T-cell (primary cell): ENCODE results near the gene S100P. TPM values are rescaled to one million over a fixed set of nuclear protein-coding genes. Genes with fewer than 3 reads are reported as not detected.

Experiments
- ATAC-seq, 4 experiments: fragments of 200-7000 bp in 3 of 4; fragments of 150-1000 bp in 1 of 4; cut with Tn5 transposase; replicated peaks in 1 of 4; 1 replicate in 3 of 4; 2 replicates in 1 of 4; pipeline ENCODE4 v1.10.0; 2021; ENCODE audit warnings: moderate library complexity in 3 of 4, mild to moderate bottlenecking in 2 of 4, moderate number of reproducible peaks in 1 of 4
- CTCF ChIA-PET, 2 donors: fragments of 300-600 bp; sonication (Branson Sonifier 250); formaldehyde crosslinking; loops; one replicate each; lab custom pipeline; 2022; ENCODE audit warnings: antibody characterized with exemption in 2 of 2; lab: Charles Lee
- POLR2A ChIA-PET, 2 donors: fragments of 300-600 bp; sonication (Branson Sonifier 250); formaldehyde crosslinking; loops; one replicate each; lab custom pipeline; 2022; ENCODE audit warnings: antibody characterized with exemption in 2 of 2; lab: Charles Lee
- DNase-seq, 35 experiments: peaks; one replicate each; pipeline versions ENCODE4 v3.0.0 to v3.0.0-alpha.2; 2013 to 2023
- H3K27ac ChIP-seq: one replicate; pipeline ENCODE4 v1.5.1; 2013; ENCODE audit warnings: low read length
- H3K27me3 ChIP-seq, 2 experiments: replicated peaks in 1 of 2; 1 replicate in 1 of 2; 2 replicates in 1 of 2; pipeline versions ENCODE4 v1.6.1 to v1.7.0; 2013; ENCODE audit warnings: low read length in 1 of 2, mixed read lengths in 1 of 2; ENCODE audit not compliant: control insufficient read depth in 2 of 2, insufficient read depth in 2 of 2; ENCODE audit errors: extremely low read depth in 1 of 2
- H3K36me3 ChIP-seq, 2 donors: 1 replicate in 1 of 2; 2 replicates in 1 of 2; pipeline versions ENCODE4 v1.6.1 to v1.7.0; 2013; ENCODE audit warnings: low read length in 1 of 2; ENCODE audit not compliant: control insufficient read depth in 2 of 2, insufficient read depth in 1 of 2; ENCODE audit errors: extremely low read depth in 1 of 2
- H3K4me1 ChIP-seq, 2 experiments: 1 replicate in 1 of 2; 2 replicates in 1 of 2; pipeline versions ENCODE4 v1.6.1 to v1.7.0; 2013; ENCODE audit warnings: low read length in 2 of 2, mixed read lengths in 1 of 2; ENCODE audit not compliant: insufficient read depth in 2 of 2, control insufficient read depth in 1 of 2; ENCODE audit errors: extremely low read depth in 1 of 2
- H3K4me3 ChIP-seq, 2 donors: 1 replicate in 1 of 2; 2 replicates in 1 of 2; pipeline versions ENCODE4 v1.5.1 to v1.7.0; 2013; ENCODE audit warnings: mild to moderate bottlenecking in 2 of 2, low read length in 1 of 2, moderate library complexity in 1 of 2; ENCODE audit not compliant: control insufficient read depth in 1 of 2; ENCODE audit errors: extremely low read depth in 1 of 2
- H3K9me3 ChIP-seq: 2 replicates; pipeline ENCODE4 v1.7.0; 2013
- H3K27ac Mint-ChIP-seq, 2 donors: one replicate each; pipeline ENCODE4 v1.8.0; 2020 to 2021; ENCODE audit warnings: mild to moderate bottlenecking in 2 of 2, mixed read lengths in 2 of 2
- H3K27me3 Mint-ChIP-seq, 2 donors: one replicate each; pipeline ENCODE4 v1.8.0; 2021 to 2022; ENCODE audit warnings: mixed read lengths in 2 of 2
- H3K36me3 Mint-ChIP-seq: one replicate; pipeline ENCODE4 v1.8.0; 2021; ENCODE audit warnings: mixed read lengths
- H3K4me1 Mint-ChIP-seq, 3 donors: one replicate each; pipeline ENCODE4 v1.8.0; 2020 to 2022; ENCODE audit warnings: mixed read lengths in 3 of 3, mild to moderate bottlenecking in 1 of 3
- H3K4me3 Mint-ChIP-seq, 3 donors: one replicate each; pipeline ENCODE4 v1.8.0; 2020 to 2022; ENCODE audit warnings: mild to moderate bottlenecking in 3 of 3, mixed read lengths in 3 of 3, moderate library complexity in 3 of 3
- H3K9me3 Mint-ChIP-seq, 3 donors: one replicate each; pipeline ENCODE4 v1.8.0; 2020 to 2022; ENCODE audit warnings: mixed read lengths in 3 of 3
- WGBS: methylation state at CpG from one replicate; pipeline ENCODE4 v1.1.5; 2013; ENCODE audit warnings: missing lambda C conversion rate; ENCODE audit not compliant: insufficient coverage; 5-methylcytosine and 5-hydroxymethylcytosine counted together
- total RNA-seq, 35 experiments: library from RNA in 6 of 35; stranded (reverse) in 6 of 35; fragments of 120-200 nt in 1 of 35; gene quantifications; one replicate each; pipeline versions ENCODE4 v1.2.1 to v1.2.4 and lab custom pipeline; 2013 to 2026

S100P gene
- total RNA-seq, 5 donors from 2014 or later (not counting 1 experiment from before 2014, with no cell fraction given), result 0.70 to 3.8 (median 1.9) TPM; not detected in 1

DNA sequence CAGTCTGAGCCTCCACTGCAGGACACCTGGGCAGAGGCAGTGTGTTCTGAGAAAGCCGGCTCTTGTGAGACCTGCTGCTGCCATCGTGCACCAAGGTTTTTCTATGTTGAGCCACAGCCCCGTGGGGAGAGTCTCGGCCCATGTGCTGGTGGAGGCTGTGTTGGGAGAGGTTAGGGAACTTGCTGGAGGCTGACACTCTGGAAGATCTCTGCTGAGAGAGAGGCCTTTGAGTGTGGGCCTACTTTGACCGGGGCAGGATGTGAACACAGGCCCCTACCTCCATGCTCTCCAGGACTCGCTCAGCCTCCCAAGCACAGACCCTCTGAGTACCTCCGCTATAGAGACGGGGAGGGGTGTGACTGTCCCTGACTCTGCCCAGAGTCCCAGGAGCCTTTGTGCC lies 1.3 kb upstream of the S100P start:
- ATAC-seq, result no peak
- H3K27me3 ChIP-seq, result no peaks in the 10 kb centered on the region
- H3K9me3 ChIP-seq, result no peaks in the 10 kb centered on the region
- no peak overlapping the region for H3K4me3 ChIP-seq
- H3K36me3 ChIP-seq, result no peaks in the 10 kb centered on the region
- Mint-ChIP-seq H3K27ac (peak overlapping the region; percentile 94 to 95), H3K4me3 (peak overlapping the region in 1 of 3 donors; percentile 54), H3K4me1 (peaks cover 86 to 92% (median 92%) of the 10 kb centered on the region in 3 donors), H3K36me3 (peaks cover 2% of the 10 kb centered on the region), H3K9me3 (no peaks in the 10 kb centered on the region), H3K27me3 (no peaks in the 10 kb centered on the region)
- POLR2A ChIA-PET, result interaction anchor here in 1 of 2 donors (0.8 kb wide), 1 partner anchor 14 kb away, joined by 3 read pairs; no protein-coding TSS in a partner anchor
- 100% methylated on average over 1 of the region's 8 CpGs for WGBS
- no peak for DNase-seq
- H3K4me1 ChIP-seq, result peaks cover 67 to 100% of the 10 kb centered on the region in 2 experiments
- H3K27ac ChIP-seq, result peak overlapping the region; percentile 87
- CTCF ChIA-PET, result interaction anchor here (0.6 to 1.5 kb wide), 2 partner anchors 17 to 157 kb away, joined by 3 read pairs; no protein-coding TSS in a partner anchor

DNA sequence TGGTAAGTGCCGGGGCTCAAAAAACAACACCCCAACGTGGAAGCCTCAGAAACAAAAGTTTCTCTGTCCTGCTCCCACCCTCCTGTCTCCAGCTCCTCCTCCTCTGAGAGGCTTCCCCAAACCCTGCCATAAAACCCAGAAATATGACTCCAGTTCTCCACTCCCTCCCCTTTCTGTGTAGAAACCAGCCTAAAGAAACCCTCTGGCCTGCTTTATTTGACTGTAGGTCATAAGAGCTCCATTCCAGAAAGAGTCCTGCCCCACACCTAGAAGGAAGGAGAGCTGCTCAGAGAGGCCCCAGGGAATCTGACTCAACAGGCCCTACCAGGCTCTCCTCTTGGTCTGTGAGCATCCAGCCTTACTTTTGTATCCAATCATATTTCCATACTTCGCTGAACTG lies 872 bp upstream of the S100P start:
- ChIA-PET CTCF (interaction anchor here (0.6 to 1.5 kb wide), 2 partner anchors 18 to 156 kb away, joined by 3 read pairs; no protein-coding TSS in a partner anchor), POLR2A (interaction anchor here in 1 of 2 donors (0.8 kb wide), 1 partner anchor 13 kb away, joined by 3 read pairs; no protein-coding TSS in a partner anchor)
- H3K4me3 ChIP-seq, result no peak overlapping the region
- H3K36me3 ChIP-seq, result no peaks in the 10 kb centered on the region
- WGBS, result no CpG with 5 or more reads among the region's 3 CpGs
- H3K9me3 ChIP-seq, result no peaks in the 10 kb centered on the region
- peaks cover 67 to 99% of the 10 kb centered on the region in 2 experiments for H3K4me1 ChIP-seq
- DNase-seq, result no peak
- Mint-ChIP-seq H3K36me3 (peaks cover 2% of the 10 kb centered on the region), H3K4me3 (peak overlapping the region in 1 of 3 donors; percentile 54), H3K9me3 (no peaks in the 10 kb centered on the region), H3K27me3 (no peaks in the 10 kb centered on the region), H3K27ac (peak overlapping the region; percentile 94 to 95), H3K4me1 (peaks cover 84 to 91% (median 89%) of the 10 kb centered on the region in 3 donors)
- H3K27me3 ChIP-seq, result no peaks in the 10 kb centered on the region
- H3K27ac ChIP-seq, result peak overlapping the region; percentile 87
- ATAC-seq, result no peak

- Mint-ChIP-seq H3K9me3 (no peaks in the 10 kb centered on the region), H3K27me3 (no peaks in the 10 kb centered on the region), H3K27ac (peak overlapping the region; percentile 95 to 97), H3K4me1 (peaks cover 80 to 89% (median 86%) of the 10 kb centered on the region in 3 donors), H3K4me3 (peak overlapping the region in 2 of 3 donors; percentile 49 to 65), H3K36me3 (peaks cover 4% of the 10 kb centered on the region)
- Histone ChIP-seq H3K4me3 (no peak overlapping the region), H3K27me3 (no peaks in the 10 kb centered on the region), H3K27ac (peak overlapping the region; percentile 87), H3K4me1 (peaks cover 79 to 99% of the 10 kb centered on the region in 2 experiments), H3K36me3 (no peaks in the 10 kb centered on the region), H3K9me3 (no peaks in the 10 kb centered on the region)
- ATAC-seq (no peak), DNase-seq (peak in 7 of 35 experiments; percentile 19 to 51 (median 40))
- ChIA-PET POLR2A (no interaction called here), CTCF (interaction anchor here (0.6 to 1.1 kb wide), 2 partner anchors 20 to 1245 kb away, joined by 3 to 6 read pairs; partner anchors contain the start of gene AFAP1 (in 1 of the 2))
- 37% methylated on average over 10 of the region's 16 CpGs for WGBS
Measured at GRCh38 chr4:6694177-6694901, 661 bp downstream of the S100P start.

GRCh38 chr4:6695660-6696610 lies 2.3 kb downstream of the S100P start:
- H3K9me3 Mint-ChIP-seq, result no peaks in the 10 kb centered on the region
- Histone ChIP-seq H3K27me3 (no peaks in the 10 kb centered on the region), H3K9me3 (no peaks in the 10 kb centered on the region), H3K4me1 (peaks cover 75 to 91% of the 10 kb centered on the region in 2 experiments), H3K27ac (peak overlapping the region; percentile 87), H3K36me3 (peaks cover 0 to 5% of the 10 kb centered on the region in 2 donors), H3K4me3 (peak overlapping the region in 1 of 2 donors; percentile 33)
- peak overlapping the region; percentile 43 to 65 (median 49) for H3K4me3 Mint-ChIP-seq
- 45% methylated on average over 15 of the region's 18 CpGs for WGBS
- peaks cover 73 to 88% (median 84%) of the 10 kb centered on the region in 3 donors for H3K4me1 Mint-ChIP-seq
- CTCF ChIA-PET, result interaction anchor here (0.5 to 2.2 kb wide), 7 partner anchors 11 to 98 kb away, joined by 3 to 37 read pairs (median 4); no protein-coding TSS in a partner anchor
- H3K27ac Mint-ChIP-seq, result peak overlapping the region; percentile 95 to 97
- H3K36me3 Mint-ChIP-seq, result peaks cover 14% of the 10 kb centered on the region
- ATAC-seq (peak; percentile 93 to 96 (median 95)), DNase-seq (peak; percentile 49 to 85 (median 66))
- POLR2A ChIA-PET, result interaction anchor here in 1 of 2 donors (0.5 to 1.3 kb wide), 4 partner anchors 9 to 56 kb away, joined by 3 to 9 read pairs (median 4); a partner anchor contains a TSS
- H3K27me3 Mint-ChIP-seq, result no peaks in the 10 kb centered on the region

- POLR2A ChIA-PET, result interaction anchor here in 1 of 2 donors (0.5 to 1.3 kb wide), 2 partner anchors 22 to 57 kb away, joined by 4 to 9 read pairs; a partner anchor contains a TSS
Measured at GRCh38 chr4:6696611-6697010, 2.9 kb downstream of the S100P start.

More at GRCh38 chr4:6696611-6697010, 2.9 kb downstream of the S100P start:
- DNase-seq, result peak in 2 of 35 experiments; percentile 20 to 38
- WGBS, result 35% methylated on average over 8 of the region's 8 CpGs
- Mint-ChIP-seq H3K27me3 (no peaks in the 10 kb centered on the region), H3K4me1 (peaks cover 69 to 83% (median 79%) of the 10 kb centered on the region in 3 donors), H3K4me3 (peak overlapping the region; percentile 43 to 65 (median 49)), H3K27ac (peak overlapping the region; percentile 95 to 97), H3K36me3 (peaks cover 14% of the 10 kb centered on the region), H3K9me3 (no peaks in the 10 kb centered on the region)
- peaks cover 0 to 8% of the 10 kb centered on the region in 2 donors for H3K36me3 ChIP-seq
- no peaks in the 10 kb centered on the region for H3K9me3 ChIP-seq
- H3K27ac ChIP-seq, result peak overlapping the region; percentile 87
- H3K4me3 ChIP-seq, result peak overlapping the region in 1 of 2 donors; percentile 17
- peak; percentile 44 to 72 (median 54) for ATAC-seq
- H3K27me3 ChIP-seq, result no peaks in the 10 kb centered on the region
- CTCF ChIA-PET, result interaction anchor here (1.4 to 2.2 kb wide), 4 partner anchors 10 to 23 kb away, joined by 4 to 37 read pairs (median 4); no protein-coding TSS in a partner anchor
- H3K4me1 ChIP-seq, result peaks cover 69 to 88% of the 10 kb centered on the region in 2 experiments
